Thoracic aorta (tissue), 2 donors: Measurements from ENCODE around the gene C12orf60. TPM values are rescaled to one million over a fixed set of nuclear protein-coding genes. Genes with fewer than 3 reads are reported as not detected.

Source experiments
- ATAC-seq: fragments of 150-250 bp; one replicate; pipeline ENCODE4 v1.8.0; 2017; ENCODE audit warnings: low read depth; ENCODE audit not compliant: insufficient number of reproducible peaks, low FRiP score
- DNase-seq: peaks from one replicate; pipeline ENCODE4 v3.0.0-alpha.2; 2020; ENCODE audit warnings: low spot score
- H3K27ac ChIP-seq, 2 donors: fragments of 200-600 bp; sonication (generic); 1 replicate in 1 of 2; 2 replicates in 1 of 2; pipeline ENCODE4 v1.5.1; 2016; ENCODE audit warnings: mild to moderate bottlenecking in 2 of 2, moderate library complexity in 2 of 2
- H3K27me3 ChIP-seq: fragments of 200-600 bp; sonication (generic); replicated peaks from 2 replicates; pipeline ENCODE4 v1.6.0; 2016; ENCODE audit warnings: mild to moderate bottlenecking; ENCODE audit not compliant: insufficient read depth
- H3K36me3 ChIP-seq: fragments of 200-600 bp; sonication (generic); one replicate; pipeline ENCODE4 v1.5.1; 2016
- H3K4me1 ChIP-seq, 2 donors: fragments of 200-600 bp; sonication (generic); 1 replicate in 1 of 2; 2 replicates in 1 of 2; pipeline versions ENCODE4 v1.5.1 to v1.6.0; 2016; ENCODE audit warnings: low read depth in 2 of 2, mild to moderate bottlenecking in 1 of 2; ENCODE audit not compliant: control insufficient read depth in 1 of 2
- H3K4me3 ChIP-seq: fragments of 200-600 bp; sonication (generic); 2 replicates; pipeline ENCODE4 v1.5.1; 2016; ENCODE audit warnings: mild to moderate bottlenecking
- H3K9me3 ChIP-seq: fragments of 200-600 bp; sonication (generic); 2 replicates; pipeline ENCODE4 v1.5.1; 2016
- CTCF ChIP-seq: fragments of 200-600 bp; sonication (generic); IDR thresholded peaks from one replicate; pipeline ENCODE4 v1.5.1; 2019; ENCODE audit warnings: antibody characterized with exemption
- total RNA-seq, 2 donors: library from RNA; depleted of rRNA; stranded (reverse); fragments of >200 nt; gene quantifications; one replicate each; pipeline versions ENCODE4 v1.1.0 to v1.2.3, GENCODE V29; 2016

The C12orf60 gene
- total RNA-seq, 2 donors from 2014 or later, result 0.27 TPM; not detected in 1

- no peak for DNase-seq
- no peak for TF ChIP-seq CTCF
- Histone ChIP-seq H3K4me1 (peaks cover 11 to 25% of the 10 kb centered on the region in 2 donors), H3K27me3 (no peaks in the 10 kb centered on the region), H3K27ac (no peak overlapping the region), H3K4me3 (no peak overlapping the region), H3K9me3 (no peaks in the 10 kb centered on the region), H3K36me3 (no peaks in the 10 kb centered on the region)
- no peak for ATAC-seq
Observed at GRCh38 chr12:14853961-14854360, 50.5 kb downstream of the C12orf60 start.

- Histone ChIP-seq H3K27me3 (no peaks in the 10 kb centered on the region), H3K27ac (no peak overlapping the region), H3K4me3 (no peak overlapping the region), H3K4me1 (peaks cover 5 to 18% of the 10 kb centered on the region in 2 donors), H3K9me3 (no peaks in the 10 kb centered on the region), H3K36me3 (no peaks in the 10 kb centered on the region)
- no peak for DNase-seq
- no peak for TF ChIP-seq CTCF
- peak; percentile 68 for ATAC-seq
Observed at GRCh38 chr12:14854586-14855183, 51.2 kb downstream of the C12orf60 start.

- TF ChIP-seq CTCF, result no peak
- peaks cover 5 to 14% of the 10 kb centered on the region in 2 donors for H3K4me1 ChIP-seq
- ATAC-seq, result no peak
- no peak overlapping the region for H3K27ac ChIP-seq
- DNase-seq, result no peak
- H3K9me3 ChIP-seq, result peaks cover 8% of the 10 kb centered on the region
- no peak overlapping the region for H3K4me3 ChIP-seq
- H3K27me3 ChIP-seq, result no peaks in the 10 kb centered on the region
- no peaks in the 10 kb centered on the region for H3K36me3 ChIP-seq
Observed at GRCh38 chr12:14858513-14858912, 55.0 kb downstream of the C12orf60 start.

- TF ChIP-seq CTCF, result no peak
- Histone ChIP-seq H3K4me1 (no peaks in the 10 kb centered on the region), H3K27ac (no peak overlapping the region), H3K4me3 (no peak overlapping the region), H3K9me3 (peaks cover 8% of the 10 kb centered on the region), H3K27me3 (no peaks in the 10 kb centered on the region), H3K36me3 (no peaks in the 10 kb centered on the region)
- DNase-seq (no peak), ATAC-seq (no peak)
Observed at GRCh38 chr12:14860490-14860889, 57.0 kb downstream of the C12orf60 start.

GRCh38 chr12:14868916-14869506 lies 65.5 kb downstream of the C12orf60 start:
- Histone ChIP-seq H3K9me3 (no peaks in the 10 kb centered on the region), H3K4me1 (no peaks in the 10 kb centered on the region), H3K27me3 (no peaks in the 10 kb centered on the region), H3K36me3 (no peaks in the 10 kb centered on the region), H3K27ac (no peak overlapping the region), H3K4me3 (no peak overlapping the region)
- TF ChIP-seq CTCF, result no peak
- DNase-seq (no peak), ATAC-seq (no peak)
